Endodermal cell (in vitro differentiated cells): ENCODE measurements around the gene CDH23. TPM values are rescaled to one million over a fixed set of nuclear protein-coding genes. Genes with fewer than 3 reads are reported as not detected.
"Not testable (repeated sequence)": the region's sequence is repeated elsewhere in the genome, so short reads cannot be mapped to it uniquely, and the experiment has no call there.

Experiments
- DNase-seq: peaks from one replicate; pipeline ENCODE4 v3.0.0-alpha.2; 2017
- H3K27ac ChIP-seq: 2 replicates; pipeline ENCODE4 v1.5.1; 2013; ENCODE audit warnings: mild to moderate bottlenecking, low read depth, low read length, moderate library complexity
- H3K27me3 ChIP-seq: 2 replicates; pipeline ENCODE4 v1.6.1; 2013; ENCODE audit warnings: mild to moderate bottlenecking, low read length, moderate library complexity; ENCODE audit not compliant: insufficient read depth, control insufficient read depth, poor library complexity, severe bottlenecking
- H3K36me3 ChIP-seq: 2 replicates; pipeline ENCODE4 v1.7.0; 2013; ENCODE audit warnings: mild to moderate bottlenecking, low read length, moderate library complexity; ENCODE audit not compliant: control insufficient read depth, insufficient read depth
- H3K4me1 ChIP-seq: one replicate; pipeline ENCODE4 v1.7.0; 2013; ENCODE audit warnings: low read length; ENCODE audit not compliant: control insufficient read depth, insufficient read depth
- H3K4me3 ChIP-seq: 2 replicates; pipeline ENCODE4 v1.5.1; 2013; ENCODE audit warnings: mild to moderate bottlenecking, low read length, moderate library complexity
- H3K9ac ChIP-seq: 2 replicates; pipeline ENCODE4 v1.6.1; 2013; ENCODE audit warnings: mild to moderate bottlenecking, low read length, moderate library complexity; ENCODE audit not compliant: poor library complexity, severe bottlenecking; ENCODE audit errors: extremely low read depth
- H3K9me3 ChIP-seq: 2 replicates; pipeline ENCODE4 v1.6.1; 2013; ENCODE audit warnings: mild to moderate bottlenecking, low read length, moderate library complexity; ENCODE audit not compliant: control insufficient read depth
- H3K27ac Mint-ChIP-seq: 2 replicates; pipeline ENCODE4 v1.8.0; 2020; ENCODE audit warnings: mixed read lengths
- H3K27me3 Mint-ChIP-seq: 2 replicates; pipeline ENCODE4 v1.8.0; 2021; ENCODE audit warnings: mild to moderate bottlenecking, mixed read lengths; ENCODE audit not compliant: insufficient read depth
- H3K36me3 Mint-ChIP-seq: 2 replicates; pipeline ENCODE4 v1.8.0; 2020; ENCODE audit warnings: low read depth, mixed read lengths
- H3K4me1 Mint-ChIP-seq: 2 replicates; pipeline ENCODE4 v1.8.0; 2020; ENCODE audit warnings: mixed read lengths
- H3K4me3 Mint-ChIP-seq: 2 replicates; pipeline ENCODE4 v1.8.0; 2020; ENCODE audit warnings: mild to moderate bottlenecking, moderate library complexity, mixed read lengths
- H3K9me3 Mint-ChIP-seq: 2 replicates; pipeline ENCODE4 v1.8.0; 2020; ENCODE audit warnings: mild to moderate bottlenecking, mixed read lengths
- CTCF ChIP-seq: fragments of 200-600 bp; sonication (generic); conservative IDR thresholded peaks from 2 replicates; pipeline ENCODE4 v1.5.0; 2021; ENCODE audit warnings: antibody characterized with exemption, mild to moderate bottlenecking
- WGBS, 2 experiments: methylation state at CpG; one replicate each; pipeline versions ENCODE4 v1.1.5 to v1.1.7; 2013; ENCODE audit warnings: missing lambda C conversion rate in 2 of 2, mixed read lengths in 1 of 2; ENCODE audit not compliant: insufficient coverage in 1 of 2, insufficient read length in 1 of 2; 5-methylcytosine and 5-hydroxymethylcytosine counted together
- total RNA-seq, 2 donors: library from RNA; stranded (reverse); fragmentation: NEBNext Ultra II Directional in 1 of 2; extraction: Animal tissue kit (Norgen Biotek cat#: 25700) in 1 of 2; gene quantifications; 2 replicates in 1 of 2; 3 replicates in 1 of 2; pipeline ENCODE4 v1.2.1, GENCODE V29; 2021

Gene CDH23
- total RNA-seq, 2 donors from 2014 or later, result 2.1 to 4.2 TPM

GRCh38 chr10:71357792-71358265, 38.9 kb upstream of the CDH23 start:
- TF ChIP-seq CTCF, result no peak
- no peak overlapping the region for H3K9ac ChIP-seq
- Mint-ChIP-seq H3K27ac (no peak overlapping the region), H3K36me3 (peaks cover 50% of the 10 kb centered on the region), H3K4me3 (no peak overlapping the region), H3K27me3 (no peaks in the 10 kb centered on the region), H3K4me1 (no peaks in the 10 kb centered on the region), H3K9me3 (no peaks in the 10 kb centered on the region)
- no peaks in the 10 kb centered on the region for H3K27me3 ChIP-seq
- no peaks in the 10 kb centered on the region for H3K4me1 ChIP-seq
- DNase-seq, result no peak
- WGBS, 2 experiments, result 78 to 94% methylated on average over 3 to 7 of the region's 7 CpGs
- H3K4me3 ChIP-seq, result no peak overlapping the region
- H3K36me3 ChIP-seq, result peaks cover 4% of the 10 kb centered on the region
- H3K27ac ChIP-seq, result no peak overlapping the region
- no peaks in the 10 kb centered on the region for H3K9me3 ChIP-seq

GRCh38 chr10:71358277-71358676, 38.4 kb upstream of the CDH23 start:
- no peak overlapping the region for H3K4me3 ChIP-seq
- Mint-ChIP-seq H3K4me1 (no peaks in the 10 kb centered on the region), H3K9me3 (no peaks in the 10 kb centered on the region), H3K27me3 (no peaks in the 10 kb centered on the region), H3K27ac (no peak overlapping the region), H3K36me3 (peaks cover 46% of the 10 kb centered on the region), H3K4me3 (no peak overlapping the region)
- H3K4me1 ChIP-seq, result no peaks in the 10 kb centered on the region
- H3K27ac ChIP-seq, result no peak overlapping the region
- no peaks in the 10 kb centered on the region for H3K9me3 ChIP-seq
- TF ChIP-seq CTCF, result no peak
- 90% methylated on average over 6 to 8 of the region's 8 CpGs for WGBS, 2 experiments
- no peaks in the 10 kb centered on the region for H3K27me3 ChIP-seq
- H3K9ac ChIP-seq, result no peak overlapping the region
- DNase-seq, result no peak
- H3K36me3 ChIP-seq, result peaks cover 4% of the 10 kb centered on the region

DNA sequence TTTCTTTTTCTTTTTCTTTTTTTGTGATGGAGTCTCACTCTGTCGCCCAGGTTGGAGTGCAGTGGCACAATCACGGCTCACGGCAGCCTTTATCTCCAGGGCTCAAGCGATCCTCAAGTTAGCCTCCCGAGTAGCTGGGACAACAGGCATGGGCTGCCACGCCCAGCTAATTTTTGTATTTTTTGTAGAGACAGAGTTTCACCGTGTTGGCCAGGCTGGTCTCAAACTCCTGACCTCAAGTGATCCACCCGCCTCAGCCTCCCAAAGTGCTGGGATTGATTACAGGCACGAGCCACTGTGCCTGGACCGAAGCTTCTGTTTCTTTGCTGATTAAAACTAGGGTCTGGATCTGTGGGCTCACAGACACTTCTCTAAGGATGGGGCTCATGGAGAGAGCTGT, 37.8 kb upstream of the CDH23 start:
- not testable (repeated sequence) for H3K4me3 Mint-ChIP-seq, H3K4me1 ChIP-seq, H3K9me3 Mint-ChIP-seq, H3K4me1 Mint-ChIP-seq, DNase-seq, H3K4me3 ChIP-seq, H3K27me3 ChIP-seq, H3K9ac ChIP-seq, H3K27me3 Mint-ChIP-seq, H3K36me3 ChIP-seq, H3K27ac ChIP-seq, H3K9me3 ChIP-seq
- 92% methylated on average over 10 of the region's 10 CpGs for WGBS, 2 experiments
- peak overlapping the region; percentile 75 for H3K27ac Mint-ChIP-seq
- H3K36me3 Mint-ChIP-seq, result peaks cover 41% of the 10 kb centered on the region
